Right cardiac atrium (tissue), 5 donors: Measurements from ENCODE around the gene CKS2. TPM values are rescaled to one million over a fixed set of nuclear protein-coding genes. Genes with fewer than 3 reads are reported as not detected.

ENCODE experiments used
- ATAC-seq, 2 donors: fragments of 200-7000 bp; cut with Tn5 transposase; one replicate each; pipeline versions ENCODE4 v1.8.0 to v1.9.1; 2020; ENCODE audit warnings: moderate library complexity in 2 of 2, mild to moderate bottlenecking in 1 of 2
- DNase-seq, 3 donors: peaks; one replicate each; pipeline ENCODE4 v3.0.0-alpha.2; 2020
- H3K27ac ChIP-seq: one replicate; pipeline ENCODE4 v1.5.1; 2013; ENCODE audit warnings: mild to moderate bottlenecking, low read length, control low read depth, moderate library complexity
- H3K27me3 ChIP-seq: one replicate; pipeline ENCODE4 v1.6.1; 2013; ENCODE audit not compliant: control insufficient read depth, insufficient read depth
- H3K4me1 ChIP-seq: one replicate; pipeline ENCODE4 v1.6.1; 2013; ENCODE audit warnings: low read length; ENCODE audit not compliant: control insufficient read depth, insufficient read depth
- H3K4me3 ChIP-seq: one replicate; pipeline ENCODE4 v1.5.1; 2013; ENCODE audit warnings: low read length, control low read depth
- H3K9me3 ChIP-seq: one replicate; pipeline ENCODE4 v1.6.1; 2013; ENCODE audit warnings: low read length; ENCODE audit not compliant: control insufficient read depth
- WGBS: extraction: QIAGEN DNeasy Blood & Tissue Kit; methylation state at CpG from one replicate; pipeline ENCODE4 v1.1.7; 2013; 5-methylcytosine and 5-hydroxymethylcytosine counted together
- intact Hi-C, 4 donors: fragments of 100-400 bp; cut with DNase I; formaldehyde crosslinking; loops; one replicate each; pipeline versions ENCODE4 v1.11.0 to v1.14.0; 2022 to 2023
- polyA plus RNA-seq: library from polyadenylated mRNA; stranded (reverse); fragments of 200-250 nt; gene quantifications from one replicate; pipeline ENCODE4 v1.2.3, GENCODE V29; 2013
- total RNA-seq, 4 donors: library from RNA; stranded (reverse); fragmentation: NEBNext Ultra II Directional; extraction: Animal tissue kit (Norgen Biotek cat#: 25700); gene quantifications; one replicate each; pipeline ENCODE4 v1.2.1, GENCODE V29; 2021
- donor health status: healthy with polysubstance abuse.
- donor health status: DM: no; HTN: yes; CAD: no.
- donor health status: DM: no; HTN: no; CAD: no.
- donor health status: DM: no; HTN: yes; CAD: no; lungs with severe emphysema.
- donor health status: DM: yes; HTN: yes; CAD: no.

Gene CKS2
- total and polyA plus RNA-seq, 5 donors = 2.8 to 11.7 (median 5.3) TPM

DNA sequence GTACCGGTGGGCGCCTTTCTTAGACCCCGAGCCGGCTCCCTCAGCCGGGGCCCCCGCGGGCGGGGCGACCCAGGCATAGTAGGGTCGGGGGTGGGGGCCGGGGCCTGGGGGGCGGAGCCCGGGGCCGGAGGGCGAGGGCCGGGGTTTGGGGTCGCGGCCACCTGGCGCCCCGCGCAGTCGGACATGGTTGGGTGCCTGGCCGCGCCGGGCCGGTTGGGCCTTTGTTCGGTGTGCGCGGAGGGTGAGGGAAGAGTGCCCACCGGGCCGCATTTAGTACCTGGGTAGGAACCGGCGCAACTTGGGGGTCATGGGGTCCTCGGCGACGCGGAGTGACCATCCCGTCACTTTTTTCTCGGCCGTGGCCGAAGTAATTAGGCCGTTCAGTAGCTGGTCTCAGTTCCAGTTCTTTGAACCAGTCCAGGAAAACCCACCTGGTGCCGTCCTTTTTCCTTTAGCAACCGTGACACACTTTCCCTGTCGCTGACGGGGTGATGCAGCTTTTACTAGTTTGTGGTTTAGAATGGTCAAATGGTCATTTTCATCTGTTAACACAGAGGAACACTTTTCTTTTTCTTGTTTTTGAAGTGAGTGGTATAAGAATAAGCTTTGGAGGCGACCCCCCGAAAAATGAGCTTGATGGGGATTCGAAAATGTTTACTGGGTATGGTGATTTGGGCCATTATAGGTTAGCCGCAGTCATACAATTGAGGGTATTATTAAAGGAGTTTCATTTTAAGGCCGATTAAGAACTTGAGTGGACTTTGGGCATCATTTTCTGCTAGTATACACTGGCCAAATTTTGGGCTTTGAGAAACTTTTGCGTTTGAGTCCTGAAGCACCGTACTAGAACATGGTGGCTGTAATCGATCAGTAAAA is 589 bp downstream of the CKS2 start:
- H3K27ac ChIP-seq = no peak overlapping the region
- peak overlapping the region; percentile 76 for H3K4me3 ChIP-seq
- intact Hi-C loops = no loop called here
- DNase-seq (peak in 1 of 3 donors; percentile 70), ATAC-seq (peak; percentile 1 to 10)
- no peaks in the 10 kb centered on the region for H3K9me3 ChIP-seq
- WGBS = under 1% methylated on average over 54 of the region's 54 CpGs
- H3K27me3 ChIP-seq = no peaks in the 10 kb centered on the region
- peaks cover 1% of the 10 kb centered on the region for H3K4me1 ChIP-seq

DNA sequence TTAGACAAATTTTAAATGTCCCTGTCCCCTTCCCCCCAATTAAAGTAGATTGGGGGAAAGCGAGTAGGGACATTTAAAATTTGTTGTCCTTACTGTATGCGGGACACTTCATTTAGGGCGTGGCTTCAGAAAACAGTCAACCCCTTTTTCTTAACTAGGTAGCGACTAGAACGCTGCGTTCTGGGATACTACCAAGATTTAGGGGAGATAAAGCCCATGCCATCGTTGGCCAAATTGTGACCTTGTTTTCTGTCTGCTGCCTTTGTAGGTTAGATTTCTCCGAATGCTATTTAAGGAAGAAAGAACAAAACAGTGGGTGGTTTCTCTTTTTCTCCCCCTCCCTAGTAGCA is 1.2 kb downstream of the CKS2 start:
- intact Hi-C loops = no loop called here
- WGBS = 2% methylated on average over 8 of the region's 8 CpGs
- Histone ChIP-seq H3K27me3 (no peaks in the 10 kb centered on the region), H3K4me1 (peaks cover 1% of the 10 kb centered on the region), H3K9me3 (no peaks in the 10 kb centered on the region), H3K4me3 (peak overlapping the region; percentile 76), H3K27ac (no peak overlapping the region)
- ATAC-seq (no peak), DNase-seq (no peak)

DNA sequence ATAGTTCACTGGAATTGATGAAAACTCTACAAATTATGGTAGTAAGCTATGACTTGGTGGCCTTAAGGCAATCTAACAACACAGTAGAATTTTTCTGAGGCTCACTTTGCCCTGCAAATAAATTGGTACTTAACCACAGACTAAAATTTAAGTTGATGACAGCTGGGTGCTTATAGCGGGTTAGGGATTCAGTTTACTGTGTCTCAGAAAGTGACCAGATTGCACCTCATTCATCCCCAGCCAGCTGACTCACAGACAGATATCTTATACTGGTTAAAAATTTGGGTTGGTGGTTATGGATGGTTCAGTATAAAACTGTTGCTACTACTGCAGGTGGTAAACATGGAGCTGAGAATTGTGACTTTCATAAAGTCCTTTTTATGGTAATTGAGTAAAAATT is 2.8 kb downstream of the CKS2 start:
- WGBS = 70% methylated on average over 1 of the region's 1 CpG
- Histone ChIP-seq H3K9me3 (no peaks in the 10 kb centered on the region), H3K4me3 (no peak overlapping the region), H3K27ac (no peak overlapping the region), H3K27me3 (no peaks in the 10 kb centered on the region), H3K4me1 (peaks cover 1% of the 10 kb centered on the region)
- ATAC-seq = no peak
- DNase-seq = no peak
- intact Hi-C loops = no loop called here

DNA sequence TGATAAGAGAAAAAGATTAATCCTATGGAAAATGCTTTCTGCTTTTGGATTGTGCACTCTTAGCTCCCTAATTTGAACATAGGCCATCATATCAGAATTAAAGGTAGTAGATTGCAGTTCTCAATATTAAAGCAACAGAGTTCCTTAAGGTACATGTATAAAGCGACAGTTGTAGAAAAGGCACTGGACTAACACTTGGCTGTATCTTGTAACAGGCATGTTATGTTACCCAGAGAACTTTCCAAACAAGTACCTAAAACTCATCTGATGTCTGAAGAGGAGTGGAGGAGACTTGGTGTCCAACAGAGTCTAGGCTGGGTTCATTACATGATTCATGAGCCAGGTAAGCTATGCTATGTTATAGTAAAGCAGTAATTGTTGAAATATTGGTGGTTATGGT is 4.0 kb downstream of the CKS2 start:
- intact Hi-C loops = no loop called here
- Histone ChIP-seq H3K4me3 (no peak overlapping the region), H3K9me3 (no peaks in the 10 kb centered on the region), H3K27ac (no peak overlapping the region), H3K27me3 (no peaks in the 10 kb centered on the region), H3K4me1 (no peaks in the 10 kb centered on the region)
- 97% methylated on average over 1 of the region's 1 CpG for WGBS
- no peak for DNase-seq
- no peak for ATAC-seq

DNA sequence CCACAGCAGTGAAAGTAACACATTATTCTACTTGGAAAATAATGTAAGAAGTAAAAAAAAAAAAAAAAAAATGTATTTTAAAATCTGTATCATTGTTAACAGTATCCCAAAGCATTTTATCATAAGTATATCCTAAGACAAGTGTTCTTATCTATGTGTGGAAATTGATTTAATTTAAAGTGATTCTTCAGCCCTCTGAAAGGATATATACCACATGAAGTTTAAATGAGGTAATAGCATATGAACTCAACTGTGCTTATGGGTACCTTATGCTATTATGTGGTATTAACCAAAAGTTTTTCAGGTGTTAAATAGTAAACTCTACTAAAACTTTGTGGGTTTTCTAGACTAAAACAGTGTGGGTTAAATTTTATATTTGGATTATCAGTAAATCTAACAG is 4.5 kb downstream of the CKS2 start:
- Histone ChIP-seq H3K27ac (no peak overlapping the region), H3K9me3 (no peaks in the 10 kb centered on the region), H3K4me1 (no peaks in the 10 kb centered on the region), H3K27me3 (no peaks in the 10 kb centered on the region), H3K4me3 (no peak overlapping the region)
- intact Hi-C loops = no loop called here
- ATAC-seq (no peak), DNase-seq (no peak)

DNA sequence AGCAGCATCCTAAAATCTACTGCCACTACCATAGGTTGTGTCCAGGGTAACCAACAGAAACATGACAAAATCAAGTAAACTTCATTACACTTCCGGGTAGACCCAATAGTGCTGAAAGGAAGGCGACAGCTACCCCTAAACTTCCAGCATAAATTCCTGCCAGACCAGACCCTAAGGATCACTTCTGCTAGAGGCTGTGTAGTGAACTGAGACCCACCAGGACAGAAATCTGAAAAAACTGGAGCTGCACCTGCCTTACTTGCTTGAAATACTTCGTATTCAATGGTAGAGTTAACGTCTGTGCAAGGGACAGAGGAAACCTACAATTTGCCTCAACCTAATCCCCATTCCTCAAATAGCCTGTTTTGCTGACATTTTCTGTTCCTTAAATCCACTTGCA is 6.3 kb downstream of the CKS2 start:
- ATAC-seq = no peak
- Histone ChIP-seq H3K9me3 (no peaks in the 10 kb centered on the region), H3K27ac (no peak overlapping the region), H3K27me3 (no peaks in the 10 kb centered on the region), H3K4me3 (no peak overlapping the region), H3K4me1 (no peaks in the 10 kb centered on the region)
- intact Hi-C loops = no loop called here
- WGBS = 88% methylated on average over 4 of the region's 4 CpGs
- no peak for DNase-seq

DNA sequence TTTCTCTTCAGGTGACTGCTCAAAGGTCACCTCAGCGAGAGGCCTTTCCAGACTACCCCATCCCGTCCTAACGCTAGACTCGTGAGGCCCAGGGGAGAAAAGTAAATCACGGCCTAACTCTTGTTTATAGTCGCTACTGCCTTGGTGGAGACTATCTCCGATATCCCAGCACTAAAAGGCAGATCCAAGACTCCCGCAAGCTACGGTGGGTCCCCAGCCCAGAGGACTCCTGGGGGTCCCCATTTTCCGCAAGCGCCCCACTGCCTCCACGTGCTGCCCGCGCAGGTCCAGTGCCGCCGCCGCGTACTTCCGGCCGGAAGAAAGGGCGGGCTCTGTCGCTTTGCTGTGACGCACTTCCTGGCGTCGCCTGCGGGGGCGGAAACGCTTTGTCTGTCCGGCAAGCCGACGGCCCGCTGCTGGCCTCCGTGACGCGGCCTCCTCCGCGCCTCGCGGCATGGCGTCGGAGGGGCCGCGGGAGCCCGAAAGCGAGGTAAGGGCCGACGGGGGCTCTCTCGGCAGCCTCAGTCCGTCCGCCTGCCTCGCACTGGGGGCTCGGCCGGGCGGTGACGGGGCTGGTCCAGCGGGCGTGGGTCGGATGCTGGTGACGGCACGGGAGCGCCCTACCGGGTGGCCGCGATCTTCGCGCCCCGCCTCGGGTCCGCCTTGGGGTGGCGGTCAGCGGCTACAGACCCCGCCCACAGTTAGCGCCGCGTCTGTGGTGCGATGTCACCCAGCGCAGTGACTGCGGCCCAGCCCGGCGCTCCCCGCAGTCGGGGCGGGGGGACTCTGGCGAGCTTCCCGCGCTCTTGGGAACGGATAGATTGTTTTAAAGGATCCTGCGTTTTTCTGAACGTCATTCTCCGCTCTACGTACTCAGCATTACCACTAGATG is 7.4 kb downstream of the CKS2 start, which contains the start of gene SECISBP2:
SECISBP2 (plus strand) TSS at position 378 of the 892 bp plus-strand sequence; CDS start at position 455, 77 bp downstream.
- intact Hi-C loops = no loop called here
- WGBS = under 1% methylated on average over 91 of the region's 91 CpGs
- H3K4me1 ChIP-seq = no peaks in the 10 kb centered on the region

DNA sequence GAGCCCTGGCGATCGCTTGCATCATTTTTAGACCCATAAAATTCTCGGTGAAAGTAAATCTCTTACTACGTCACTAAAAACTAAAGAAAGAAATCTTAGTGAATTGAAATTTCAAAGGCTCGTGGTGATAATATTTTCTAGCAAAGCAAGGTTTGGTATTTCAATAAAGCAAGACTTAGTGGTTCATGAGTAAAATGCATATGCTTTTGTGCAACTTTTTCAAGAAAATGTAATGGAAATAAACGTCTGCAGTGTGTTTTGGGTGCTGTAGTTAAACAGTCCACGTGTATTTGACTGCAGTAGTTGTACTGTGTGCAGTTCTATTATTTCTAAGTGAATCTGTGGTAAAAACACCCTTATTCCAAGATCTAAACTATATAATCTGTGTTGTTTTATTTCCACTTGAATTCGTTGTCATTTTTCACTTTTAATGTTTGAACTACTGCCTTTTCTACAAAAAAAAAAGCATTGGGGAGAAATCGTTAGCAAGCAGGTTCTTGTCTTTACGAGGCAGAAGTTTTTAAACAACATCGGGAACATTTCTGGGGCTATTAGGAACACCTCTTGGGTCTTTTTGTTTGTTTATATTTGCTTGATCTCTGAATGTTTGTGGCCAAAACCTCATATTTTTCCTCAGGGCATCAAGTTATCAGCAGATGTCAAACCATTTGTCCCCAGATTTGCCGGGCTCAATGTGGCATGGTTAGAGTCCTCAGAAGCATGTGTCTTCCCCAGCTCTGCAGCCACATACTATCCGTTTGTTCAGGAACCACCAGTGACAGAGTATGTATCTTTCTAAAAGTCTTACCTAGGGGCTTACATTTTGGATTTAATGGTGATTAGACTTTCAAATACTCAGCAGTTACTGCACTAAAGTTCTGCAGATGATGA is 8.3 kb downstream of the CKS2 start:
- 2% methylated on average over 13 of the region's 13 CpGs for WGBS
- peak overlapping the region; percentile 69 for H3K4me3 ChIP-seq
- no peak for DNase-seq
- H3K27me3 ChIP-seq = no peaks in the 10 kb centered on the region
- no peak for ATAC-seq
- no peaks in the 10 kb centered on the region for H3K4me1 ChIP-seq
- peak overlapping the region; percentile 97 for H3K27ac ChIP-seq
- intact Hi-C loops = no loop called here
- no peaks in the 10 kb centered on the region for H3K9me3 ChIP-seq

More for the DNA sequence above, 7.4 kb downstream of the CKS2 start, which contains the start of gene SECISBP2:
- Histone ChIP-seq H3K9me3 (no peaks in the 10 kb centered on the region), H3K27me3 (no peaks in the 10 kb centered on the region), H3K4me3 (peak within 1 kb of the TSS; percentile 69), H3K27ac (peak within 1 kb of the TSS; percentile 97)
- DNase-seq = peak; percentile 98 to 99 (median 99)
- peak; percentile 99 for ATAC-seq

DNA sequence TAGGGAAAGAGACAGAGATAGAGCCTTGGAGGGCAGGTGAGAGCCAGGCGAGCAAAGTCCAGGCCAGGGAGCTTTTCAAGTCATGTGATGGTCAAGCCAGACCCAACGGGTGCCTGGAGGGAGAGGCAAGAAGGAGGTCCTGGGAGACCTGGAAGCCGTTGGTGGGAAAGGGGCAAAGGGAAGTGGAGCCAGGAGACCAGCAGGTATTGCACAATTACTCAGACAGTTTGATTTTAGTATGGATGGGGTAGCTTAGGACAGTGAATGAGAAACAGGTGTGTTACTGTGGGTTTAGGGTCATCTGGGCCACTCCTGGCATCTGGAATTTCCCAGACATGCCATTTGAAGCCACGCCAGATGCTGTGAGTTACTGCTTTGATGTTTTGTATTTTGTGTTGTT is 12.4 kb downstream of the CKS2 start:
- Histone ChIP-seq H3K27ac (no peak overlapping the region), H3K4me1 (no peaks in the 10 kb centered on the region), H3K9me3 (no peaks in the 10 kb centered on the region), H3K27me3 (no peaks in the 10 kb centered on the region), H3K4me3 (no peak overlapping the region)
- DNase-seq (no peak), ATAC-seq (no peak)
- intact Hi-C loops = loop anchor here in 3 of 4 donors (10.0 kb wide), 1 partner anchor 221 kb away; no protein-coding TSS in a partner anchor
- 70% methylated on average over 4 of the region's 4 CpGs for WGBS

DNA sequence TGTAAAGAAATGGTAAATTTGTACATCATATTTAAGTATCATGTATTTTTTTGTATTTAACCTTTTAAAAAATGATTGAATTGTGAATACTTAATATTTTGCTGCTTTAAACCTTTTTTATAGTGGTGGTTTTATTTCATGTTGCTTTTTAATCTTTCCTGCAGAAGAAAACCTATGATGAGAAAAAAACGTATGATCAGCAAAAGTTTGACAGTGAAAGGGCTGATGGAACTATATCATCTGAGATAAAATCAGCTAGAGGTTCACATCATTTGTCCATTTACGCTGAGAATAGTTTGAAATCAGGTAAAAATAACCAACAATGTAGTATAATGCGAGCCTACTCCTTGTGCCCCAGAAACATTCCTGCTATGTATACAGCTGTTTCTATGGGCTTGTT is 14.7 kb downstream of the CKS2 start:
- Histone ChIP-seq H3K27me3 (no peaks in the 10 kb centered on the region), H3K9me3 (no peaks in the 10 kb centered on the region), H3K4me3 (no peak overlapping the region), H3K27ac (no peak overlapping the region), H3K4me1 (no peaks in the 10 kb centered on the region)
- intact Hi-C loops = loop anchor here in 3 of 4 donors (10.0 kb wide), 1 partner anchor 219 kb away; no protein-coding TSS in a partner anchor
- DNase-seq (no peak), ATAC-seq (no peak)
- WGBS = 85% methylated on average over 3 of the region's 3 CpGs
